GM19328 (cell line): ENCODE measurements around the gene CERK.
"Not testable (repeated sequence)": the region's sequence is repeated elsewhere in the genome, so short reads cannot be mapped to it uniquely, and the experiment has no call there.

Experiments
- ATAC-seq: cut with Tn5 transposase; IDR thresholded peaks from one replicate; pipeline ENCODE4 v1.9.1; 2021; ENCODE audit warnings: mild to moderate bottlenecking, moderate library complexity; ENCODE audit not compliant: unreplicated experiment

The CERK gene

DNA sequence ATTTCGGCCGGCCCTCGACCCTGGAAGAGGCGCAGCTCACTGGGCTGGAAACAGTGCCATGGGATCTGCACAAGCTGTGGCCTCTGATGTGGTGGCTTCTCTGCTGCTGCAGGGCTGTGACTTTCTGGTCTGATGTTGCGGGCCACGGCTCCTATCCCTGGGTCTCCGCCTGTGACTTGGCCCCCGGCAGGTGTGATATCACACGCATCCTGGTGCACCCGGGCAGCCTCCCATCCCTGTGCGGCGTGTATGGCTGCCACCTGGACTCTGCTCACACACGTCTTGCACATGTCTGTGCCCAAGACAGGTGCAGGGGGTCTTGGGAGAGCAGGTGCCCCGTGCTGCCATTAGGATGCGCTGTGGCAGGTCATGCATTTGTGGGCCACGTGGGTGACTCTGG, 86.7 kb downstream of the CERK start:
- ATAC-seq, result no peak

DNA sequence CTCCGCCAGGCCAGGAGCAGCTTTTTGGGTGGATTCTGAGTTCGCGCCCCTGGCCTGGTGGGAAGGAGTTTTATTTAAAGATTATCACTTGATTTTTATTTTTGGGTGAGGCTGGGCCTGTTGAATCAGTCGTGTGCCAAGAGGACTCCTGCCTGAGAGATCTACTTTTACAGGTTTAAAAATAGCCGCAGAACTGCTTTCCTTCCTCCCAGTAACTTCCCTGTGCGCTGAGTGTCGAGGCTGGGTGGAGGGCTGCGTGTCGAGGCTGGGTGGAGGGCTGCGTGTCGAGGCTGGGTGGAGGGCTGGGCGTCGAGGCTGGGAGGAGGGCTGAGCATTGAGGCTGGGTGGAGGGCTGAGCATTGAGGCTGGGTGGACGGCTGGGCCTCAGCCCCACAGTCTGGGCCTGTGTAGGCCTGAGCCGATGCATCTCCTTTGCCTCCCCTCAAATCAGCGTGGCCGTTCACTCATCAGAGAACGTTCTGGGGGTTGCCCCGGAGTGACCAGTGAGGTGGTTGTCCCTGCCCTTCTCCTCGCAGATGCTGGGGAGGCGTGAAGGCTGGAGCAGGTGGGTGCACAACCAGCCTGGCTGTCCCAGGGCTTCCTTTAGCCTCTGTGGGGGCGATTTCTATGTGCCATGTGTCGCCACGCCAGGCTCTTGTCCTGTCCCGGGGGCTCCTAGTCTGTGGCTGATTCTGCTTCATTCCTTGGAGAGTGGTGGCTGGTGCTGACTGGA, 87.8 kb downstream of the CERK start:
- ATAC-seq, result no peak

DNA sequence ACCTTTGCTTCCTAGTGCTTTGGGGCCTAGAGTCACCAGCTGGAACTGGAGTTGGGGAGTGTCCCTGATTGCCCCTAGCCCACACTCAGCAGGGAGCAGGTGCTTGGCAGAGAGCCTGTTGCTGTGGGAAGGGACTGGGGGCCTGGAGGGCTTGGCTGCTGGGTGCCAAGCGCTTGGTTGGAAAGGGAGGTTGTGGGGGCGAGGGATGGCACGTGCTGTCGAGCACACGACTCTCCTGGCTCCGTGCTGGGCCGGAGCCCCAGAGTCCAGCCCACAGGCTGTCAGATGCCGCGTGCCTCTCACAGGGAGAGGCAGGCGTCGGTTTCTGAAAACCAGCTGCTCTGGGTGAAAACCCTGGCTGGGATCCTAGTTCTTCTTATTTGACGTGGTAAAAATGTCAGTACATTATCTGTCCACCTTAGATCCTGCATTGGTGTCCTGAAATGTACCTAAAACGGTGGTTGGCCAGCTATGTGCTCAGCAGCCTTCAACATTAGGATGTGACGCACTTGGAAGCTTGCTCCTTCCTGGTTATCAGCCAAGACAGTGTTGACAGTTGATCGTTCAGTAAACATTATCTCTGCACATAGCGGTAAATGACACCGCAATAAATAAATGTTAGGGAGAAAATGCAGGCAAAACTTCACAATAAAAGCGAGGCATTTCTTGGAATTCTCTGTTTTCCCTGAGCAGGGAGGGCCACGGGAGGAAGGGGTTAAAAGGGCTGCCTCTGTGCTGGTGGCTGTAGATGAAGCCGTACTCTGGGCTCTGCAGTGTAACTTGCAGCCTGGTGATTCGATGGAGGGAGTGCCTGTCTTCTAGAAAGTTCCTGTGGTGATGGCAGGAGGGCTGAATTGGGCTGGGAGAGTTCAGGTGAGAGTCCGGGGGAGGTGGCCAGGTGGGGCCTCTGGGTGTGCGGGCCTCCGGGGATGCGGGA, 88.6 kb downstream of the CERK start:
- no peak for ATAC-seq

- ATAC-seq, result not testable (repeated sequence)
Observed at GRCh38 chr22:46648225-46648820, 89.7 kb downstream of the CERK start.

DNA sequence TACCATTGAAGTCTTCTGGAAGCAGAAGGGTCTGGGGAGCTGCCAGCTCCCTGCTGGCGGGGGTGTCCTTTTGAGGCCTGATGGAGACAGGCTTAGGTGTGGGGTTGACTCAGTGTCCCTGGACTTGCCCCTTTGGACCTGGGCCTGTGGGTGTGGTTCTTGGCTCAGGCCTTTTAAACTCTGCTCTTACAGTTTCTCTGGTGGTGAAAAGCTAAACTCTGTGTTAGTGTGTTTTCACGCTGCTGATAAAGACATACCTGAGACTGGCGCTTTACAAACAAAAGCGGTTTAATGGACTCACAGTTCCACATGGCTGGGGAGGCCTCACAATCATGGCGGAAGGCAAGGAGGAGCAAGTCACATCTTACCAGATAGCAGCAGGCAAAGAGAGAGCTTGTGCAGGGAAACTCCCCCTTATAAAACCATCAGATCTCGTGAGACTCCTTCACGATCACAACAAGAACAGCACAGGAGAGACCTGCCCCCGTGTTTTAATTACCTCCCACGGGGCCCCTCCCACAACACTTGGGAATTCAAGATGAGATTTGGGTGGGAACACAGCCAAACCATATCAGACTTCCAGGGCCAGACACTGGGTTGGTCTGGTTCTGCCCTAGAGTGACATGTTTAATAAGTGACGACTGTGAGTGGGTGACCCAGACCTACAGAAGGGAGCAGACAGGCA, 91.4 kb downstream of the CERK start:
- ATAC-seq, result no peak

DNA sequence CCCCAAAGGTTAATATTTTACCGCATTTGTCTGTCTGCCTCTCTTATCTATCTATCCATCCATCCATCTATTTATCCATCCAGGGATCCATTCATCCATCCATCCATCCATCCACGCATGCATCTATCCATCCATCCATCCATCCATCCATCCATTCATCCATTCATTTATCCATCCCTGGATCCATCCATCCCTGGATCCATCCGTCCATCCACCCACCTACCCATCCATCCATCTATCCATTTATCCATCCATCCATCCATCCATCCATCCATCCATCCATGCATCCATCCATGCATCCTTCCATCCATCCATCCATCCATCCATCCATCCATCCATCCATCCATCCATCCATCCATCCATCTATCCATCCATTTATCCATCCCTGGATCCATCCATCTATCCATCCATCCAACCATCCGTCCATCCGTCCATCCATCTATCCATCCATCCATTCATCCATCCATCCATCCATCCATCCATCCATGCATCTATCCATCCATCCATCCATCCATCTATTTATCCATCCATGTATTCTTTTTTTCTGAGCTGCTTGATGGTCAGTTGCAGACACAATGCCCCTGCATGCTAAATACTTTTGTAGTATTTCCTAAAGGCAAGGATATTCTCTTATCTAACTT, 95.1 kb downstream of the CERK start:
- not testable (repeated sequence) for ATAC-seq

DNA sequence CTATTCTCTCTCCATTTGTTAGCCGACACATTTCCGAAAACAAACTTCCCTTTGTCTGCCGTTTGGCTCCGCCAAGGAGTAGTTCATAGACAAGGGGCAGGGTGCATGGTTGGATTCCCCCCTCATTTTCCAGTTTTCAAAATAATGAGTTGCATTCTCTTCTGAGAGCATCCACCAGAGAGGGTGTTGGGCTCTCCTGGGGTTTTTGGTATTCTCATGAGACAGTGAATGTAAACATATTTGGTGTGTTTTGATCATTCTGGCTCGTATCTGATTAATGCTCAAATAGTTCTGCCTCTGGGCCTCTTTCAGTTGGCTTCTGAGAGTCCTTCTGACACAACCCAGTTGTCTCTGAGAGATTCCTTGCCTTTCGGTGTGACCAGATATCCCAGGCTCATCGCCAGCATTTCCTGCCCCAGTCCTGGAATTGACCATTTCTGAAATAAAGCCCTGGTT, 96.2 kb downstream of the CERK start:
- no peak for ATAC-seq

GRCh38 chr22:46640293-46641055, 97.6 kb downstream of the CERK start:
- no peak for ATAC-seq

GRCh38 chr22:46639843-46640242, 98.2 kb downstream of the CERK start:
- no peak for ATAC-seq

- no peak for ATAC-seq
Observed at GRCh38 chr22:46638601-46639431, 99.2 kb downstream of the CERK start.

GRCh38 chr22:46637711-46638600, 100.1 kb downstream of the CERK start:
- no peak for ATAC-seq

DNA sequence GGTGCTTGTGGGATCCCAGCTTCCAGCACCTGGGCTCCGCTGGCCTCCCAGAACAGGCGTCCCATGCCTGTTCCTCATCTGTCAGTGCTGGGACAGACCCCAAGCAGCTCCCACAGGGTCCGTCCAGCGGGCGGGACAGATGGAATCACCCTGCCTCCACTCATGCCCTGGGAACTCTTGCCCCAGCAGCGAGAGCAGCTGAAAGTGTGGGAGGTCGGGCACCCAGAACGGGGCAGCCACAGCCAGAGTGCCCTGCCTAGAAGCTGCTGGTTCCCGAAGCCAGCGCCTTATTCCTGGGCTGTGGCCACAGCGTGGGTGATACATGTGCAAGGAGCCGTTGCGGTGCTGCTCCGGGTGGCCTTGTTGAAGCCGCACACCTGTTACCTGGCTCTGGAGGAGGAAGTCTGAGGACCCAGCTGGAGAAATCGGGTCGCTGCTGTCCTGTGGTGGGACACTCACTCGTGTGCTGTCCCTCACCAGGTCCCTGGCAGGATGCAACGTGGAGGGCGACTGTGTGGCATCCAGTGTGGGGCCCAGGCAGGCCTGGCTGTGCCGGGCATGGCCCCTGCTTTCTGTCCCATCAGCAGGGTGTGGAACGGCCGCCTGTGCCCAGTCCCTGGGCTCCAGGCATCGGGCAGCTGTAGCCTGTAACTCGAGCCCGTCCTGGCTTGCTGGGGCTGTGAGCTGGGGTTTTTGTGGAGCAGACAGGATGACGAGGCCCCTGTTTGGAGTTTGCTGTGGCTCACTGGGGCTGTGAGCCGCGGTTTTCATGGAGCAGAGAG, 101.6 kb downstream of the CERK start:
- no peak for ATAC-seq

- no peak for ATAC-seq
Observed at GRCh38 chr22:46635756-46636155, 102.3 kb downstream of the CERK start.

GRCh38 chr22:46634973-46635685, 102.9 kb downstream of the CERK start:
- ATAC-seq, result not testable (repeated sequence)
